K562 (cell line): ENCODE data around the gene CUX1. TPM values are rescaled to one million over a fixed set of nuclear protein-coding genes. Genes with fewer than 3 reads are reported as not detected.

Source experiments
- BHLHE40 ChIP-seq: IDR thresholded peaks from 2 replicates; pipeline ENCODE4 v1.6.1; 2011; ENCODE audit warnings: low read length, improper control_type of control experiment
- BRD9 ChIP-seq: fragments of 450-650 bp; IDR thresholded peaks from 2 replicates; pipeline ENCODE4 v1.6.1; 2018; ENCODE audit warnings: low read depth; ENCODE audit not compliant: partially characterized antibody
- CBFB ChIP-seq: sonication (generic); formaldehyde crosslinking; IDR thresholded peaks from 2 replicates; pipeline ENCODE4 v1.4.0; 2020; ENCODE audit warnings: mild to moderate bottlenecking, missing genetic modification reagents
- DMBX1 ChIP-seq: fragments of 250-450 bp; sonication (Bioruptor Pico); IDR thresholded peaks from 2 replicates; pipeline ENCODE4 v1.8.0; 2022; ENCODE audit warnings: inconsistent platforms, mild to moderate bottlenecking, moderate library complexity, borderline replicate concordance
- DPF2 ChIP-seq: fragments of 450-650 bp; IDR thresholded peaks from 2 replicates; pipeline ENCODE4 v1.6.1; 2016
- FOXJ2 ChIP-seq: fragments of 200-800 bp; sonication (Bioruptor generic); IDR thresholded peaks from 2 replicates; pipeline ENCODE4 v1.6.1; 2016; ENCODE audit warnings: missing genetic modification characterization, missing compliant biosample characterization
- HDAC2 ChIP-seq: fragments of 450-650 bp; IDR thresholded peaks from 2 replicates; pipeline ENCODE4 v1.6.1; 2016; ENCODE audit warnings: mild to moderate bottlenecking
- LCOR ChIP-seq: sonication (generic); formaldehyde crosslinking; IDR thresholded peaks from 2 replicates; pipeline ENCODE4 v1.8.0; 2022; ENCODE audit warnings: mild to moderate bottlenecking, missing genetic modification reagents
- MTA2 ChIP-seq: fragments of 450-650 bp; IDR thresholded peaks from 2 replicates; pipeline ENCODE4 v1.6.1; 2016; ENCODE audit warnings: low read depth
- NR2F6 ChIP-seq: fragments of 450-650 bp; formaldehyde crosslinking; IDR thresholded peaks from 2 replicates; pipeline ENCODE4 v1.4.0; 2020; ENCODE audit warnings: mild to moderate bottlenecking
- NR3C1 ChIP-seq: sonication (generic); formaldehyde crosslinking; IDR thresholded peaks from 2 replicates; pipeline ENCODE4 v1.8.1; 2022; ENCODE audit warnings: missing genetic modification reagents
- PHB2 ChIP-seq: fragments of 450-650 bp; IDR thresholded peaks from 2 replicates; pipeline ENCODE4 v1.6.1; 2017; ENCODE audit warnings: low read depth
- POLR2AphosphoS2 ChIP-seq: IDR thresholded peaks from 2 replicates; pipeline ENCODE4 v1.6.1; 2012; ENCODE audit warnings: low read length, improper control_type of control experiment
- POLR3A ChIP-seq: IDR thresholded peaks from 2 replicates; pipeline ENCODE4 v1.6.1; 2011; ENCODE audit warnings: borderline replicate concordance, mild to moderate bottlenecking, moderate library complexity; ENCODE audit not compliant: insufficient read length, insufficient read depth; ENCODE audit errors: extremely low read depth
- SMARCC2 ChIP-seq: fragments of 450-650 bp; IDR thresholded peaks from 2 replicates; pipeline ENCODE4 v1.6.1; 2017; ENCODE audit warnings: antibody characterized with exemption, moderate library complexity, mild to moderate bottlenecking, low read depth
- TEAD1 ChIP-seq, 2 experiments: fragments of 450-650 bp in 1 of 2; sonication (generic) in 1 of 2; formaldehyde crosslinking; IDR thresholded peaks; 2 replicates each; pipeline versions ENCODE4 v1.4.0 to v1.8.0; 2020 to 2022; ENCODE audit warnings: mild to moderate bottlenecking in 2 of 2, missing genetic modification reagents in 1 of 2
- ZFX ChIP-seq: sonication (generic); formaldehyde crosslinking; IDR thresholded peaks from 2 replicates; pipeline ENCODE4 v1.8.0; 2022; ENCODE audit warnings: mild to moderate bottlenecking, missing genetic modification reagents, moderate library complexity
- ZNF212 ChIP-seq: fragments of 450-650 bp; formaldehyde crosslinking; IDR thresholded peaks from 2 replicates; pipeline ENCODE4 v1.4.0; 2020; ENCODE audit warnings: mild to moderate bottlenecking
- ZNF347 ChIP-seq: fragments of 450-650 bp; formaldehyde crosslinking; IDR thresholded peaks from 2 replicates; pipeline ENCODE4 v1.4.0; 2020; ENCODE audit warnings: low read depth, mild to moderate bottlenecking, moderate library complexity
- ZNF766 ChIP-seq: fragments of 200-800 bp; sonication (Bioruptor generic); conservative IDR thresholded peaks from 2 replicates; pipeline ENCODE4 v1.6.1; 2016; ENCODE audit warnings: missing genetic modification characterization, missing compliant biosample characterization
- polyA plus RNA-seq, 8 experiments: library from polyadenylated mRNA; depleted of rRNA in 4 of 8; stranded (reverse) in 5 of 8; unstranded in 3 of 8; fragments of >200 nt; fragmentation: Nextera tagmentation in 2 of 8; fragmentation: Illumina TruSeq in 1 of 8; extraction: Ambion mirVana in 2 of 8; extraction: Trizol in 1 of 8; gene quantifications; 2 replicates each; pipeline versions ENCODE4 v1.2.1 to v1.2.3, GENCODE V29; 2011 to 2014; ENCODE audit warnings: inconsistent platforms in 1 of 8, missing spikeins in 1 of 8
- total RNA-seq, 7 experiments: library from RNA; depleted of rRNA in 6 of 7; stranded (reverse); fragments of >200 nt in 6 of 7; fragmentation: Illumina TruSeq in 2 of 7; extraction: Trizol in 2 of 7; gene quantifications; 2 replicates each; pipeline versions ENCODE4 v1.2.1 to v1.2.3, GENCODE V29; 2011 to 2021; ENCODE audit warnings: low replicate concordance in 1 of 7
- TF ChIP-seq, protein P1 (sequence below): sonication (generic); formaldehyde crosslinking; IDR thresholded peaks from 2 replicates; pipeline ENCODE4 v1.5.0; 2020; ENCODE audit warnings: missing genetic modification reagents
- TF ChIP-seq, protein P2 (sequence below): fragments of 450-650 bp; IDR thresholded peaks from 2 replicates; pipeline ENCODE4 v1.6.1; 2016; ENCODE audit warnings: borderline replicate concordance
- TF ChIP-seq, protein P3 (sequence below): sonication (generic); formaldehyde crosslinking; IDR thresholded peaks from 2 replicates; pipeline ENCODE4 v1.8.0; 2022; ENCODE audit warnings: mild to moderate bottlenecking, missing genetic modification reagents
- TF ChIP-seq, protein P4 (sequence below): sonication (generic); formaldehyde crosslinking; IDR thresholded peaks from 2 replicates; pipeline ENCODE4 v1.9.0; 2022; ENCODE audit warnings: mild to moderate bottlenecking, missing genetic modification reagents

The CUX1 gene
- total and polyA plus RNA-seq, 9 of the 15 experiments (the other 6 are each of a cell fraction or from before 2014, with no cell fraction given): 3.6 to 55.3 (median 25.2) TPM

DNA sequence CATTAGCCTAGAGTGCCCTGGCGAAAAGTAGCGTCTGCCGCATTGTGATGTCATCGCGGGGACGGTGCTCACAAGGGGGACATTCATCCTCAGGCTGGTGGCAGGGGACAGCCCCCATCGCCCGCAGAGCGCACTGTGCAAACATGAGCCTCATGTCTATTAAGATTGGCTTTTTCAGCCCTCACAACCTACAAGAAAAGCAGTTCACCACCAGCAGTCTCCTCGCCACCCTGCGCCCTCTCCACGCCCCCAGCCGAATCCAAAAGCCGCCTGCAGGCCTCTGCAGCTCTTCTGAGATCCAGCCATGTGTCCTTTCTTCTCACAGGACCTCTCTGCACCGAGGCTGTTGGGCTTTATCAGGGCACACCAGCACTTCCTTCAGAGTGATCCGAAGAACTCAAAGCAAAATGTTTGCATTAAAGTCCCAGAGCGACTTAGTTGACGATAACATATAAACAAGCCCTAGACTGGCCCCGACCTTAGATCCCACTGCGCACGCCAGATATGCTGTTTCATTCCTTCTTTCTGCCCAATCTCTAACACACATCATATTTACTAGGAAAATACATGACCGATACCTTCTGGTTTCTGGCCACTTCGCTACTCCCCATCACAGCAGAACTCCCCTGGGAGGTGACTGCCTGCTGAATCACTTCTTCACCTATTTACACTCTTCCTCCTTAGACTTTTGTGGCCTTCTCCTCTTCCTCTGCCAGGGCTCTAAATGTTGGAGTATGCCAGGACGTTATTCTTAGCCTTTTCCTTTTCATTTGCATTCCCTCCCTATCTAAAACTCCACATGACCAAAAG is 263.2 kb downstream of the CUX1 start (continued):
- TF ChIP-seq, protein P1, sequence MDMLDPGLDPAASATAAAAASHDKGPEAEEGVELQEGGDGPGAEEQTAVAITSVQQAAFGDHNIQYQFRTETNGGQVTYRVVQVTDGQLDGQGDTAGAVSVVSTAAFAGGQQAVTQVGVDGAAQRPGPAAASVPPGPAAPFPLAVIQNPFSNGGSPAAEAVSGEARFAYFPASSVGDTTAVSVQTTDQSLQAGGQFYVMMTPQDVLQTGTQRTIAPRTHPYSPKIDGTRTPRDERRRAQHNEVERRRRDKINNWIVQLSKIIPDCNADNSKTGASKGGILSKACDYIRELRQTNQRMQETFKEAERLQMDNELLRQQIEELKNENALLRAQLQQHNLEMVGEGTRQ: no peak
- TF ChIP-seq PHB2 (peak; percentile 85; the same call in 1 of the 2 replicates), NR3C1 (no peak), DMBX1 (CRISPR knock-in tag) (no peak), POLR2AphosphoS2 (no peak), LCOR (CRISPR knock-in tag) (peak; percentile 73), DPF2 (peak; percentile 97), ZNF212 (CRISPR knock-in tag) (no peak), POLR3A (no peak), ZFX (CRISPR knock-in tag) (peak; percentile 63), BHLHE40 (0 out of 2 replicates have a peak, but pooled peaks have one; percentile 28), NR2F6 (no peak), CBFB (CRISPR knock-in tag) (no peak), TEAD1 (CRISPR knock-in tag; IDR thresholded peaks at IDR 0.05) (peak in 1 of 2 experiments; percentile 24; a peak in 1 of 4 replicates), HDAC2 (peak; percentile 91), BRD9 (peak; percentile 91), ZNF766 (0 out of 2 replicates have a peak, but pooled peaks have one; percentile 8), ZNF347 (CRISPR knock-in tag) (no peak), SMARCC2 (peak; percentile 89), MTA2 (peak; percentile 86), FOXJ2 (tag) (no peak)
- TF ChIP-seq, protein P2, sequence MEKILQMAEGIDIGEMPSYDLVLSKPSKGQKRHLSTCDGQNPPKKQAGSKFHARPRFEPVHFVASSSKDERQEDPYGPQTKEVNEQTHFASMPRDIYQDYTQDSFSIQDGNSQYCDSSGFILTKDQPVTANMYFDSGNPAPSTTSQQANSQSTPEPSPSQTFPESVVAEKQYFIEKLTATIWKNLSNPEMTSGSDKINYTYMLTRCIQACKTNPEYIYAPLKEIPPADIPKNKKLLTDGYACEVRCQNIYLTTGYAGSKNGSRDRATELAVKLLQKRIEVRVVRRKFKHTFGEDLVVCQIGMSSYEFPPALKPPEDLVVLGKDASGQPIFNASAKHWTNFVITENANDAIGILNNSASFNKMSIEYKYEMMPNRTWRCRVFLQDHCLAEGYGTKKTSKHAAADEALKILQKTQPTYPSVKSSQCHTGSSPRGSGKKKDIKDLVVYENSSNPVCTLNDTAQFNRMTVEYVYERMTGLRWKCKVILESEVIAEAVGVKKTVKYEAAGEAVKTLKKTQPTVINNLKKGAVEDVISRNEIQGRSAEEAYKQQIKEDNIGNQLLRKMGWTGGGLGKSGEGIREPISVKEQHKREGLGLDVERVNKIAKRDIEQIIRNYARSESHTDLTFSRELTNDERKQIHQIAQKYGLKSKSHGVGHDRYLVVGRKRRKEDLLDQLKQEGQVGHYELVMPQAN: peak; percentile 81
- TF ChIP-seq, protein P3, sequence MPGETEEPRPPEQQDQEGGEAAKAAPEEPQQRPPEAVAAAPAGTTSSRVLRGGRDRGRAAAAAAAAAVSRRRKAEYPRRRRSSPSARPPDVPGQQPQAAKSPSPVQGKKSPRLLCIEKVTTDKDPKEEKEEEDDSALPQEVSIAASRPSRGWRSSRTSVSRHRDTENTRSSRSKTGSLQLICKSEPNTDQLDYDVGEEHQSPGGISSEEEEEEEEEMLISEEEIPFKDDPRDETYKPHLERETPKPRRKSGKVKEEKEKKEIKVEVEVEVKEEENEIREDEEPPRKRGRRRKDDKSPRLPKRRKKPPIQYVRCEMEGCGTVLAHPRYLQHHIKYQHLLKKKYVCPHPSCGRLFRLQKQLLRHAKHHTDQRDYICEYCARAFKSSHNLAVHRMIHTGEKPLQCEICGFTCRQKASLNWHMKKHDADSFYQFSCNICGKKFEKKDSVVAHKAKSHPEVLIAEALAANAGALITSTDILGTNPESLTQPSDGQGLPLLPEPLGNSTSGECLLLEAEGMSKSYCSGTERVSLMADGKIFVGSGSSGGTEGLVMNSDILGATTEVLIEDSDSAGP: peak; percentile 74; the same call in 1 of the 2 replicates
- TF ChIP-seq, protein P4, sequence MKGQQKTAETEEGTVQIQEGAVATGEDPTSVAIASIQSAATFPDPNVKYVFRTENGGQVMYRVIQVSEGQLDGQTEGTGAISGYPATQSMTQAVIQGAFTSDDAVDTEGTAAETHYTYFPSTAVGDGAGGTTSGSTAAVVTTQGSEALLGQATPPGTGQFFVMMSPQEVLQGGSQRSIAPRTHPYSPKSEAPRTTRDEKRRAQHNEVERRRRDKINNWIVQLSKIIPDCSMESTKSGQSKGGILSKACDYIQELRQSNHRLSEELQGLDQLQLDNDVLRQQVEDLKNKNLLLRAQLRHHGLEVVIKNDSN (CRISPR knock-in tag): no peak
